ENCODE measurements around the gene RALGAPB. TPM values are rescaled to one million over a fixed set of nuclear protein-coding genes. Genes with fewer than 3 reads are reported as not detected.

The RALGAPB gene
- total and polyA plus RNA-seq, 10 donors, result 6.8 to 62.5 (median 44.1) TPM

DNA sequence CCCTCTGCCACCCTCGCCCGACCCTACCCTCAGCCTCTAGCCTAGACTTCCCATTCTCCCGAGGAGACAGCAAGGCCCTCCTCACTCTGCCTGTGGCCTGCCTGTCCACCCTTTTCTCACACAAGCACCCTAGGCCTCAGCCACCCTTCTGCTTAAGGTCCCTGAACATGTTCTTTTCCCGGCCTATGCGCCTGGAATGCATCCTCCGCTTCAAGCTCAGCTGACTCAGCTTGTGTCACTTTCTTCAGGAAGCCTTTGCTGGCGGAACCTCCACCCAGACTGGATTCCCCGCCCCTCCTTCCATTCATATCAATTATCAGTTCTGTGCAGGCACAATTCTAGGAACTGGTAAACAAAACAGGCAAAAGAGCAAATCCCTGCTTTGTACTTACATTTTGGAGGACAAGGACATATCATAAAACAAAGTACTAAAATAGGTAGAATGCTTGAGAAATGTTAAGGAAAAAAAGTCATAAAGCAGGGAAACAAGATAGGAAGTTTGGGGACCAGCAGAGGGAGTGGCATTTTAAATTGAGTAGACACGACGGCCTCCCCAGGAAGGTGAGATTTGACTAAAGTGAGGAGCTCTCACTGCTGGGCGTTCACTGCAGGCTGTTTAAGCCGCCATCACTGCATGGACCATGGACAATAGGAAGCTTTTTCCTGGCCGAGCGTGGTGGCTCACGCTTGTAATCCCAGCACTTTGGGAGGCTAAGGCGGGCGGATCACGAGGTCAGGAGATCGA lies 19.6 kb upstream of the RALGAPB start:
- no peak overlapping the region for H3K4me3 ChIP-seq
- peaks cover 4 to 27% (median 10%) of the 10 kb centered on the region in 6 donors for H3K4me1 ChIP-seq

GRCh38 chr20:38453941-38454340 lies 18.7 kb upstream of the RALGAPB start:
- 66 to 88% (median 69%) methylated on average over 2 of the region's 2 CpGs for WGBS, 5 donors
- DNase-seq, result no peak
- TF ChIP-seq POLR2AphosphoS5 (IDR thresholded peaks at IDR 0.05), result no peak
- no peak overlapping the region for H3K4me3 ChIP-seq
- intact Hi-C loops (cut with DNase I; ENCODE audit: low total_unique reads), result no loop called here
- peak overlapping the region in 7 of 8 donors; percentile 51 to 85 (median 68) for H3K27ac ChIP-seq
- H3K4me1 ChIP-seq, result peaks cover 0 to 18% (median 5%) of the 10 kb centered on the region in 6 donors
- peaks cover 0 to 27% (median 12%) of the 10 kb centered on the region in 6 donors for H3K36me3 ChIP-seq
- H3K9me3 ChIP-seq, result no peaks in the 10 kb centered on the region
- H3K27me3 ChIP-seq (replicated peaks in 1 of 7), result no peaks in the 10 kb centered on the region

More for the DNA sequence above, 19.6 kb upstream of the RALGAPB start:
- peak overlapping the region; percentile 51 to 85 (median 64) for H3K27ac ChIP-seq
- 65 to 85% (median 81%) methylated on average over 15 to 19 of the region's 19 CpGs for WGBS, 5 donors
- no peaks in the 10 kb centered on the region for H3K9me3 ChIP-seq
- TF ChIP-seq CTCF (IDR thresholded peaks at IDR 0.05 in 8 of 11, conservative IDR thresholded peaks at IDR 0.05 in 3 of 11) (no peak), POLR2AphosphoS5 (IDR thresholded peaks at IDR 0.05) (peak in 2 of 3 donors; percentile 54)
- no peaks in the 10 kb centered on the region for H3K27me3 ChIP-seq (replicated peaks in 1 of 7)
- DNase-seq, result no peak
- intact Hi-C loops (cut with DNase I; ENCODE audit: low total_unique reads), result no loop called here
- H3K36me3 ChIP-seq, result peaks cover 0 to 36% (median 12%) of the 10 kb centered on the region in 6 donors

- no peak for TF ChIP-seq CTCF (IDR thresholded peaks at IDR 0.05 in 8 of 11, conservative IDR thresholded peaks at IDR 0.05 in 3 of 11)
- H3K27me3 ChIP-seq (replicated peaks in 1 of 7), result no peaks in the 10 kb centered on the region
- no peak for DNase-seq
- intact Hi-C loops (cut with DNase I; ENCODE audit: low total_unique reads), result no loop called here
- H3K27ac ChIP-seq, result peak overlapping the region in 4 of 8 donors; percentile 68 to 85 (median 74)
- H3K9me3 ChIP-seq, result no peaks in the 10 kb centered on the region
- peaks cover 0 to 13% (median 5%) of the 10 kb centered on the region in 6 donors for H3K4me1 ChIP-seq
- whole genome bisulfite sequencing, 5 donors, result 92 to 96% (median 94%) methylated on average over 13 of the region's 13 CpGs
- no peak overlapping the region for H3K4me3 ChIP-seq
- H3K36me3 ChIP-seq, result peaks cover 0 to 19% (median 12%) of the 10 kb centered on the region in 6 donors
Observed at GRCh38 chr20:38454556-38455473, 17.8 kb upstream of the RALGAPB start.

DNA sequence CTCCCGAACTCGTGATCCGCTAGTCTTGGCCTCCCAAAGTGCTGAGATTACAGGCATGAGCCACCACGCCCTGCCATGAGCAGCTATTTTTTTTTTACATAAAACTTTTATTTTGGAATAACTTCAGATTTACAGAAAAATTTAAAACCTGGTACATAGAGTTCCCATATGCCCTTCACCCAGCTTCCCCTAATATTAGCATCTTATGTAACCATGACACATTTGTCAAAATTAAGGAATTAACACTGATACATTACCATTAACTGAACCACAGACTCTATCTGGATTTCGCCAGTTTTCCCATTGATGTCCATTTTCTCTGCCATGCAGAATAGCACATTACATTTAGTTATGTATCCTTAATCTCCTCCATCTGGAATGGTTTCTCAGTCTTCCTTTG lies 14.3 kb upstream of the RALGAPB start:
- intact Hi-C loops (cut with DNase I; ENCODE audit: low total_unique reads), result no loop called here
- no peak for DNase-seq
- Histone ChIP-seq H3K27ac (no peak overlapping the region), H3K9me3 (no peaks in the 10 kb centered on the region), H3K4me1 (peaks cover 0 to 14% (median 5%) of the 10 kb centered on the region in 6 donors), H3K4me3 (no peak overlapping the region), H3K36me3 (no peaks in the 10 kb centered on the region), H3K27me3 (replicated peaks in 1 of 7) (no peaks in the 10 kb centered on the region)
- TF ChIP-seq CTCF (IDR thresholded peaks at IDR 0.05 in 8 of 11, conservative IDR thresholded peaks at IDR 0.05 in 3 of 11), result no peak
- no peak for TF ChIP-seq POLR2A (IDR thresholded peaks at IDR 0.05)
- no peak for TF ChIP-seq POLR2AphosphoS5 (IDR thresholded peaks at IDR 0.05)
- WGBS, 5 donors, result 91 to 96% (median 95%) methylated on average over 5 of the region's 5 CpGs

Measured in spleen (tissue), 11 donors.